MM.1S (cell line): ENCODE data around the gene ZNF180.
"Not testable (repeated sequence)": the region's sequence is repeated elsewhere in the genome, so short reads cannot be mapped to it uniquely, and the experiment has no call there.

Experiments
- DNase-seq: peaks from one replicate; pipeline ENCODE4 v3.0.0-alpha.2; 2015
- H2AFZ ChIP-seq: fragments of 300-600 bp; sonication (generic); 2 replicates; pipeline ENCODE4 v1.6.0; 2016; ENCODE audit warnings: antibody characterized with exemption, low read length
- H3F3A ChIP-seq: fragments of 300-600 bp; sonication (generic); 2 replicates; pipeline ENCODE4 v1.6.1; 2016; ENCODE audit warnings: mild to moderate bottlenecking, antibody characterized with exemption, low read length, moderate library complexity, mixed read lengths; ENCODE audit not compliant: insufficient read depth
- H3K27ac ChIP-seq: fragments of 300-600 bp; sonication (generic); 2 replicates; pipeline ENCODE4 v1.5.1; 2016; ENCODE audit warnings: mild to moderate bottlenecking, low read length
- H3K27me3 ChIP-seq: fragments of 300-600 bp; sonication (generic); replicated peaks from 2 replicates; pipeline ENCODE4 v1.6.0; 2016; ENCODE audit warnings: low read length; ENCODE audit not compliant: insufficient read depth
- H3K36me3 ChIP-seq: fragments of 300-600 bp; sonication (generic); replicated peaks from 2 replicates; pipeline ENCODE4 v1.6.1; 2016; ENCODE audit warnings: mild to moderate bottlenecking, low read length, mixed read lengths; ENCODE audit not compliant: insufficient read depth
- H3K4me1 ChIP-seq: fragments of 300-600 bp; sonication (generic); 2 replicates; pipeline ENCODE4 v1.6.1; 2016; ENCODE audit warnings: low read length, mixed read lengths
- H3K4me2 ChIP-seq: fragments of 300-600 bp; sonication (generic); 2 replicates; pipeline ENCODE4 v1.6.0; 2016; ENCODE audit warnings: low read depth, low read length
- H3K4me3 ChIP-seq: fragments of 300-600 bp; sonication (generic); 2 replicates; pipeline ENCODE4 v1.5.1; 2016; ENCODE audit warnings: low read length, mixed read lengths
- H3K79me2 ChIP-seq: fragments of 300-600 bp; sonication (generic); 2 replicates; pipeline ENCODE4 v1.6.1; 2016; ENCODE audit warnings: mixed run types, low read length, mixed read lengths
- H3K9ac ChIP-seq: fragments of 300-600 bp; sonication (generic); 2 replicates; pipeline ENCODE4 v1.6.1; 2016; ENCODE audit warnings: low read length, mixed read lengths
- H3K9me2 ChIP-seq: fragments of 300-600 bp; sonication (generic); replicated peaks from 2 replicates; pipeline ENCODE4 v1.6.1; 2016; ENCODE audit warnings: mild to moderate bottlenecking, low read length, mixed read lengths; ENCODE audit not compliant: insufficient read depth
- H3K9me3 ChIP-seq: fragments of 300-600 bp; sonication (generic); replicated peaks from 2 replicates; pipeline ENCODE4 v1.6.1; 2016; ENCODE audit warnings: mild to moderate bottlenecking, low read length, mixed read lengths; ENCODE audit not compliant: insufficient read depth
- H4K20me1 ChIP-seq: fragments of 300-600 bp; sonication (generic); 2 replicates; pipeline ENCODE4 v1.6.1; 2016; ENCODE audit warnings: mild to moderate bottlenecking, low read length, moderate library complexity, mixed read lengths; ENCODE audit not compliant: insufficient read depth
- EZH2 ChIP-seq: fragments of 300-600 bp; sonication (generic); optimal IDR thresholded peaks from 2 replicates; pipeline ENCODE3; 2017; ENCODE audit warnings: low read depth, mild to moderate bottlenecking, antibody characterized with exemption, low read length, mixed read lengths
- EZH2phosphoT487 ChIP-seq: fragments of 300-600 bp; sonication (generic); IDR thresholded peaks from 2 replicates; pipeline ENCODE4 v1.6.1; 2018; ENCODE audit warnings: antibody characterized with exemption, low read length
- TF ChIP-seq, protein P1 (sequence below): fragments of 300-600 bp; sonication (generic); IDR thresholded peaks from 2 replicates; pipeline ENCODE4 v1.5.1; 2016; ENCODE audit warnings: antibody characterized with exemption, low read length, mixed read lengths

ZNF180 gene

DNA sequence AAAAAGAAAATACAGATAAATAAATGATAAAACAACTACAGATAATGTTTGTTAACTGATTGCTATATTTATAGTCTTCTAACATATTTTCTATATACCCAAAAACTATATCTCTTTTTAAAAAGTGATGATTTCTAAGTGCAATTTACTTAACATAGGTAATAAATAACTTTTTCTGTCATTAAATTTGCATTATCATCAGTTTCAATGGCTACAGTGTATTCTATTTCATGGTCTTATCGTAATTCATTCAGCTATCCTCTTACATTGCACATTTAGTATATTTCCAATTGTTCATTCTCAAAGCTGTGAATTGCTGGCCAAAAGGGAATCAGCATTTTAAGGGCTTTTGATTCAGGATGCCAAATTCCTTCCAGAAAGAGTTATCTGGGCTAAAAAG is 3.6 kb downstream of the ZNF180 start:
- Histone ChIP-seq H3F3A (no peaks in the 10 kb centered on the region), H3K4me2 (no peak overlapping the region), H3K27me3 (peaks cover 5% of the 10 kb centered on the region), H3K4me1 (no peaks in the 10 kb centered on the region; the same call in 1 of the 2 replicates), H3K9ac (no peak overlapping the region), H3K36me3 (peaks cover 5% of the 10 kb centered on the region; the same call in 1 of the 2 replicates), H3K4me3 (no peak overlapping the region), H4K20me1 (no peaks in the 10 kb centered on the region), H2AFZ (no peak overlapping the region), H3K27ac (no peak overlapping the region), H3K79me2 (peaks cover 16% of the 10 kb centered on the region), H3K9me2 (no peaks in the 10 kb centered on the region), H3K9me3 (no peaks in the 10 kb centered on the region)
- DNase-seq, result no peak
- no peak for TF ChIP-seq EZH2
- TF ChIP-seq EZH2phosphoT487, result no peak

DNA sequence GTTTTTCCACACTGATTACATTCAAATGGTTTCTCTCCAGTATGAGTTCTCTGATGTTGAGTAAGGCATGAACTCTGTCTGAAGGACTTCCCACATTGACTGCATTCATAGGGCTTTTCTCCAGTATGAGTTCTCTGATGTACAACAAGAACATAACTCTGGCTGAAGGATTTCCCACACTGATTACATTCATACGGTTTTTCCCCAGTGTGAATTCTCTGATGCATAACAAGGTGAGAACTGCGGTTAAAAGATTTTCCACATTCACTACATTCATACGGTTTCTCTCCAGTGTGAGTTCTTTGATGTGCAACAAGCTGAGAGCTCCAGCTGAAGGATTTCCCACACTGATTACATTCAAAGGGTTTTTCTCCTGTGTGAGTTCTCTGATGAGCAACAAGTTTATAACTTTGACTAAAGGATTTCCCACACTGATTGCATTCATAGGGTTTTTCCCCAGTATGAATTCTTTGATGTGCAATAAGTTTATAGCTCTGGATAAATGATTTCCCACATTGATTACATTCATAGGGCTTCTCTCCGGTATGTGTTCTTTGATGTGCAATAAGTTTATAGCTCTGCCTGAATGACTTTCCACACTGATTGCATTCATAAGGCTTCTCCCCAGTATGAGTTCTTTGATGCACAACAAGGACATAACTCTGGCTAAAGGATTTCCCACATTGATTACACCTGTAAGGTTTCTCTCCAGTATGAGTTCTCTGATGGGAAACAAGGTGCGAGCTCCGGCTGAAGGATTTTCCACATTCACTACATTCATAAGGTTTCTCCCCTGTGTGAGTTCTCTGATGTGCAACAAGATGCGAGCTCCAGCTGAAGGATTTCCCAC is 23.5 kb downstream of the ZNF180 start:
- Histone ChIP-seq H4K20me1 (no peaks in the 10 kb centered on the region), H3K27ac (no peak overlapping the region), H3K4me1 (no peaks in the 10 kb centered on the region), H3F3A (peaks cover 7% of the 10 kb centered on the region; the same call in 1 of the 2 replicates), H2AFZ (no peak overlapping the region), H3K79me2 (no peaks in the 10 kb centered on the region), H3K4me3 (no peak overlapping the region), H3K9me3 (0 out of 2 replicates have a peak, but pooled peaks cover 2% of the 10 kb centered on the region), H3K4me2 (no peak overlapping the region), H3K27me3 (no peaks in the 10 kb centered on the region), H3K36me3 (peaks cover 15% of the 10 kb centered on the region), H3K9me2 (no peaks in the 10 kb centered on the region), H3K9ac (no peak overlapping the region)
- TF ChIP-seq EZH2phosphoT487, result no peak
- no peak for TF ChIP-seq EZH2
- TF ChIP-seq, protein P1, sequence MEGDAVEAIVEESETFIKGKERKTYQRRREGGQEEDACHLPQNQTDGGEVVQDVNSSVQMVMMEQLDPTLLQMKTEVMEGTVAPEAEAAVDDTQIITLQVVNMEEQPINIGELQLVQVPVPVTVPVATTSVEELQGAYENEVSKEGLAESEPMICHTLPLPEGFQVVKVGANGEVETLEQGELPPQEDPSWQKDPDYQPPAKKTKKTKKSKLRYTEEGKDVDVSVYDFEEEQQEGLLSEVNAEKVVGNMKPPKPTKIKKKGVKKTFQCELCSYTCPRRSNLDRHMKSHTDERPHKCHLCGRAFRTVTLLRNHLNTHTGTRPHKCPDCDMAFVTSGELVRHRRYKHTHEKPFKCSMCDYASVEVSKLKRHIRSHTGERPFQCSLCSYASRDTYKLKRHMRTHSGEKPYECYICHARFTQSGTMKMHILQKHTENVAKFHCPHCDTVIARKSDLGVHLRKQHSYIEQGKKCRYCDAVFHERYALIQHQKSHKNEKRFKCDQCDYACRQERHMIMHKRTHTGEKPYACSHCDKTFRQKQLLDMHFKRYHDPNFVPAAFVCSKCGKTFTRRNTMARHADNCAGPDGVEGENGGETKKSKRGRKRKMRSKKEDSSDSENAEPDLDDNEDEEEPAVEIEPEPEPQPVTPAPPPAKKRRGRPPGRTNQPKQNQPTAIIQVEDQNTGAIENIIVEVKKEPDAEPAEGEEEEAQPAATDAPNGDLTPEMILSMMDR, result no peak
- no peak for DNase-seq

DNA sequence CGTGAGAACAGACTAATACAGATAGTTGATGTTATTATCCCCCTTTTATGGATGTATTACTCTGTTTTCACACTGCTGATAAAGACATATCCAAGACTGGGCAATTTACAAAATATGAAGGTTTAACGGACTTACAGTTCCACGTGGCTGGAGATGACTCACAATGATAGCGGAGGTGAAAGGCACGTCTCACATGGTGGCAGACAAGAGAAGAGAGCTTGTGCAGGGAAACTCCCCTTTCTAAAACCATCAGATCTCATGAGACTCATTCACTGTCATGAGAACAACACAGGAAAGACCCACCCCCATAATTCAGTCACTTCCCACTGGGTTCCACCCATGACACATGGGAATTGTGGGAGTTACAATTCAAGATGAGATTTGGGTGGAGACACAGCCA is 31.6 kb downstream of the ZNF180 start:
- not testable (repeated sequence) for H3K79me2 ChIP-seq, H4K20me1 ChIP-seq, H3K9me2 ChIP-seq, H3K27me3 ChIP-seq, H2AFZ ChIP-seq, H3K4me3 ChIP-seq, H3K36me3 ChIP-seq, H3K4me1 ChIP-seq, H3K9me3 ChIP-seq, DNase-seq, H3K4me2 ChIP-seq, H3K9ac ChIP-seq, H3F3A ChIP-seq, H3K27ac ChIP-seq

DNA sequence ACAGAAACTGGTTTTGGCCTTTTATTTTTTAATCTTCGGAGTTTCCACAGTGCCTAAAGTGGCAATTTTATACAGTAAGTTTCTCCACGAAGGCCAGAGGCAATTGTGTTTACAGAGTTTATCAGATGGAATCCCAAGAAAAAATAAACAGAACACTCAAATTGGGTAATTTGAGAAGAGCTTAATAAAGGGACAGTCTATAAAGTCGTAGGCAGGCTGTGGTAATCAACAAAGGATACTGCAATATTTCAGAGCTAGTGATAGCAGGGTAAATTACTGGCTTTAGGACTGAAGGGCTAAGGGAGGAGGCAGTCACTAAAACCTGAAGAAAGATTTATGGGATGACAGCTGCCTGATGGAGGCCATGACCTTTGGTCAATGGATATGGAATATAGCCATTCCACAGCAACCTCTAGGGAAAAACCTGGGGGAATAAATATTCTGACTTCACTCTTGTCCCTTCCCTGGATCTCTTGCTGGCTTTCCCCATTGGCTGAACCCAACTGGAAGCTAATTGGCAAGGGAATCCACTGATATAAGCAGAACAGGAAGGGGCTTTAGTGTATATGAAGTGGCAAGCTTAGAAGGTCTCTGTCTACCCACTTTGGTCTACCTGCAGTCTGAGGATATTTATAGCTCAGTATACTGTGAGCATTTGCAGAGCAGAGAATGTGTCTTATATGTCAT is 37.6 kb downstream of the ZNF180 start:
- H3K9me3 ChIP-seq, result not testable (repeated sequence)

DNA sequence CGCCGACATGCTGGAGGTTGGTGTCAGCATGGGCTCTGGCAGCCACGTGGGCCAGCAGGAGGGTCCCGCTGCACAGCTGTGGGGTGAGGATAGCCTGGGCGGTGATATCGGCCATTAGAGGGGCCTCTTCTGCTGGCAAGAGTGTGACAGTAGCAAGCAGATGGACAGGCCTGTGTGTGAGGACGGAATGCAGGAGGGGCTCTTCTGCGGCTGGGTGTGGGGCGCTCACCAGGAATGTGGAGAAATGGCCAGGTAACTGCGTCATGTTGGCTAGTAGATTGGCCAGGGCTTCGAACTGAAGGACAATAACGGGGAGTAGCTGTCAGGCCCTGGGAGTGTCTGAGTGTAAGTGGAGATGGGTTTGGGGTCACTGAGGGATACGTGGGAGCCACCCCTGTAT is 44.3 kb downstream of the ZNF180 start:
- not testable (repeated sequence) for H3K27ac ChIP-seq, H3K9me3 ChIP-seq, H2AFZ ChIP-seq, H3K36me3 ChIP-seq, H3F3A ChIP-seq, H3K4me2 ChIP-seq, H4K20me1 ChIP-seq, H3K4me1 ChIP-seq, DNase-seq, H3K9me2 ChIP-seq, H3K79me2 ChIP-seq, H3K4me3 ChIP-seq, H3K9ac ChIP-seq, H3K27me3 ChIP-seq

More for the DNA sequence above, 37.6 kb downstream of the ZNF180 start:
- not testable (repeated sequence) for H3K36me3 ChIP-seq, H3F3A ChIP-seq, H3K9ac ChIP-seq, H3K4me2 ChIP-seq, H3K79me2 ChIP-seq, H3K9me2 ChIP-seq, DNase-seq, H3K4me1 ChIP-seq, H3K27ac ChIP-seq, H4K20me1 ChIP-seq, H3K27me3 ChIP-seq, H3K4me3 ChIP-seq, H2AFZ ChIP-seq
